Fibroblast of the conjunctiva (primary cell): Measurements from ENCODE around the gene SEPTIN2.
A peak's percentile ranks its signal among the peaks of the same experiment; 100 is the strongest.
"Not testable (repeated sequence)": the region's sequence is repeated elsewhere in the genome, so short reads cannot be mapped to it uniquely, and the experiment has no call there.

Experiments used
- DNase-seq: peaks from one replicate; pipeline ENCODE4 v3.0.0-alpha.2; 2010; ENCODE audit warnings: low read depth

The SEPTIN2 gene

GRCh38 chr2:241350878-241351639 lies 35.3 kb downstream of the SEPTIN2 start:
- DNase-seq: no peak

GRCh38 chr2:241351640-241352031 lies 35.9 kb downstream of the SEPTIN2 start:
- no peak for DNase-seq

GRCh38 chr2:241352227-241352626 lies 36.5 kb downstream of the SEPTIN2 start:
- DNase-seq: no peak

- peak; percentile 60 for DNase-seq
Observed at GRCh38 chr2:241354668-241355658, 39.2 kb downstream of the SEPTIN2 start.

- peak; percentile 99 for DNase-seq
Observed at GRCh38 chr2:241355983-241356870, 40.5 kb downstream of the SEPTIN2 start, which contains the start of gene FARP2. Gene FARP2, plus strand, starts transcription at chr2:241356285. Its CDS starts 16,823 bp downstream, at chr2:241373108.

- no peak for DNase-seq
Observed at GRCh38 chr2:241356871-241357260, 41.1 kb downstream of the SEPTIN2 start.

- no peak for DNase-seq
Observed at GRCh38 chr2:241357531-241357930, 41.8 kb downstream of the SEPTIN2 start.

GRCh38 chr2:241358470-241358869 lies 42.7 kb downstream of the SEPTIN2 start:
- DNase-seq: no peak

GRCh38 chr2:241359481-241360045 lies 43.8 kb downstream of the SEPTIN2 start:
- DNase-seq: no peak

GRCh38 chr2:241363426-241363825 lies 47.7 kb downstream of the SEPTIN2 start:
- DNase-seq: no peak

GRCh38 chr2:241364781-241365180 lies 49.1 kb downstream of the SEPTIN2 start:
- no peak for DNase-seq

- DNase-seq: no peak
Observed at GRCh38 chr2:241366678-241367077, 51.0 kb downstream of the SEPTIN2 start.

- DNase-seq: no peak
Observed at GRCh38 chr2:241368643-241369042, 52.9 kb downstream of the SEPTIN2 start.

- no peak for DNase-seq
Observed at GRCh38 chr2:241372361-241372992, 56.8 kb downstream of the SEPTIN2 start.

- DNase-seq: no peak
Observed at GRCh38 chr2:241373446-241373845, 57.7 kb downstream of the SEPTIN2 start.

- not testable (repeated sequence) for DNase-seq
Observed at GRCh38 chr2:241373906-241374305, 58.2 kb downstream of the SEPTIN2 start.

GRCh38 chr2:241375300-241375699 lies 59.6 kb downstream of the SEPTIN2 start:
- DNase-seq: no peak

GRCh38 chr2:241376808-241377207 lies 61.1 kb downstream of the SEPTIN2 start:
- DNase-seq: no peak

- no peak for DNase-seq
Observed at GRCh38 chr2:241378816-241379215, 63.1 kb downstream of the SEPTIN2 start.

GRCh38 chr2:241379481-241380480 lies 64.1 kb downstream of the SEPTIN2 start:
- DNase-seq: peak; percentile 27
